Fibroblast of lung (primary cell): ENCODE results near the gene ROBO1. TPM values are rescaled to one million over a fixed set of nuclear protein-coding genes. Genes with fewer than 3 reads are reported as not detected.

Experiments
- DNase-seq, 2 donors: peaks; one replicate each; pipeline versions ENCODE4 v3.0.0 to v3.0.0-alpha.2; 2010; ENCODE audit warnings: low read depth in 2 of 2
- H2AFZ ChIP-seq: 2 replicates; pipeline ENCODE4 v1.5.1; 2012; ENCODE audit warnings: low read length, control low read depth, inconsistent platforms
- H3K27ac ChIP-seq: 2 replicates; pipeline ENCODE4 v1.5.1; 2011; ENCODE audit warnings: low read length, control low read depth; ENCODE audit not compliant: insufficient read depth
- H3K27me3 ChIP-seq: 2 replicates; pipeline ENCODE4 v1.5.1; 2011; ENCODE audit warnings: mild to moderate bottlenecking, low read length; ENCODE audit not compliant: control insufficient read depth, insufficient read depth
- H3K36me3 ChIP-seq: 2 replicates; pipeline ENCODE4 v1.5.1; 2011; ENCODE audit warnings: low read length; ENCODE audit not compliant: control insufficient read depth, insufficient read depth
- H3K4me1 ChIP-seq: 2 replicates; pipeline ENCODE4 v1.5.1; 2011; ENCODE audit warnings: low read length; ENCODE audit not compliant: control insufficient read depth, insufficient read depth; ENCODE audit errors: extremely low read depth
- H3K4me2 ChIP-seq: 2 replicates; pipeline ENCODE4 v1.5.1; 2011; ENCODE audit warnings: low read length, control low read depth; ENCODE audit not compliant: insufficient read depth; ENCODE audit errors: extremely low read depth
- H3K4me3 ChIP-seq, 4 experiments: fragments of 200-600 bp in 1 of 4; sonication (generic) in 1 of 4; replicated peaks in 1 of 4; 2 replicates each; pipeline ENCODE4 v1.5.1; 2011 to 2016; ENCODE audit warnings: low read length in 4 of 4, low read depth in 3 of 4, mild to moderate bottlenecking in 3 of 4, control low read depth in 2 of 4, inconsistent platforms in 1 of 4, mixed read lengths in 1 of 4; ENCODE audit not compliant: insufficient read depth in 1 of 4; ENCODE audit errors: control extremely low read depth in 1 of 4
- H3K79me2 ChIP-seq: 2 replicates; pipeline ENCODE4 v1.5.1; 2012; ENCODE audit warnings: mild to moderate bottlenecking, low read length, inconsistent platforms; ENCODE audit not compliant: control insufficient read depth, insufficient read depth
- H3K9ac ChIP-seq: 2 replicates; pipeline ENCODE4 v1.5.1; 2011; ENCODE audit warnings: mild to moderate bottlenecking, low read length, control low read depth; ENCODE audit not compliant: insufficient read depth
- H3K9me3 ChIP-seq: 2 replicates; pipeline ENCODE4 v1.5.1; 2012; ENCODE audit warnings: low read depth, low read length; ENCODE audit not compliant: control insufficient read depth, insufficient read depth
- H4K20me1 ChIP-seq: 2 replicates; pipeline ENCODE4 v1.5.1; 2011; ENCODE audit warnings: low read length; ENCODE audit not compliant: control insufficient read depth, insufficient read depth; ENCODE audit errors: extremely low read depth
- EZH2 ChIP-seq: IDR thresholded peaks from 2 replicates; pipeline ENCODE4 v1.5.1; 2012; ENCODE audit warnings: low read length, control low read depth, mild to moderate bottlenecking; ENCODE audit errors: missing control alignments
- polyA plus RNA-seq, 2 donors: library from polyadenylated mRNA; depleted of rRNA in 1 of 2; stranded (reverse) in 1 of 2; unstranded in 1 of 2; fragments of >200 nt; gene quantifications; 2 replicates each; pipeline ENCODE4 v1.2.1, GENCODE V29; 2011 to 2012; ENCODE audit warnings: missing spikeins in 1 of 2
- total RNA-seq: library from RNA; depleted of rRNA; stranded (reverse); fragments of >200 nt; gene quantifications from 2 replicates; pipeline ENCODE4 v1.2.1, GENCODE V29; 2014
- TF ChIP-seq, protein P1 (sequence below), 2 donors: IDR thresholded peaks in 1 of 2; conservative IDR thresholded peaks in 1 of 2; 1 replicate in 1 of 2; 2 replicates in 1 of 2; pipeline ENCODE4 v1.5.1; 2011 to 2012; ENCODE audit warnings: low read length in 2 of 2, control low read depth in 1 of 2, inconsistent platforms in 1 of 2, low read depth in 1 of 2, mild to moderate bottlenecking in 1 of 2

ROBO1 gene
- total and polyA plus RNA-seq, 2 donors (not counting 1 experiment from before 2014, with no cell fraction given) = 53.8 to 104 TPM

- no peak overlapping the region for H2AFZ ChIP-seq
- no peak overlapping the region for H3K4me2 ChIP-seq
- peaks cover 1% of the 10 kb centered on the region for H3K36me3 ChIP-seq
- no peaks in the 10 kb centered on the region for H3K27me3 ChIP-seq
- H3K9ac ChIP-seq = no peak overlapping the region
- H3K4me1 ChIP-seq = no peaks in the 10 kb centered on the region
- H4K20me1 ChIP-seq = no peaks in the 10 kb centered on the region
- no peak overlapping the region for H3K27ac ChIP-seq
- DNase-seq = peak in 1 of 2 donors; percentile 29
- no peak overlapping the region for H3K4me3 ChIP-seq
- TF ChIP-seq EZH2 = no peak
- TF ChIP-seq, protein P1, sequence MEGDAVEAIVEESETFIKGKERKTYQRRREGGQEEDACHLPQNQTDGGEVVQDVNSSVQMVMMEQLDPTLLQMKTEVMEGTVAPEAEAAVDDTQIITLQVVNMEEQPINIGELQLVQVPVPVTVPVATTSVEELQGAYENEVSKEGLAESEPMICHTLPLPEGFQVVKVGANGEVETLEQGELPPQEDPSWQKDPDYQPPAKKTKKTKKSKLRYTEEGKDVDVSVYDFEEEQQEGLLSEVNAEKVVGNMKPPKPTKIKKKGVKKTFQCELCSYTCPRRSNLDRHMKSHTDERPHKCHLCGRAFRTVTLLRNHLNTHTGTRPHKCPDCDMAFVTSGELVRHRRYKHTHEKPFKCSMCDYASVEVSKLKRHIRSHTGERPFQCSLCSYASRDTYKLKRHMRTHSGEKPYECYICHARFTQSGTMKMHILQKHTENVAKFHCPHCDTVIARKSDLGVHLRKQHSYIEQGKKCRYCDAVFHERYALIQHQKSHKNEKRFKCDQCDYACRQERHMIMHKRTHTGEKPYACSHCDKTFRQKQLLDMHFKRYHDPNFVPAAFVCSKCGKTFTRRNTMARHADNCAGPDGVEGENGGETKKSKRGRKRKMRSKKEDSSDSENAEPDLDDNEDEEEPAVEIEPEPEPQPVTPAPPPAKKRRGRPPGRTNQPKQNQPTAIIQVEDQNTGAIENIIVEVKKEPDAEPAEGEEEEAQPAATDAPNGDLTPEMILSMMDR (conservative IDR thresholded peaks at IDR 0.05 in 1 of 2, IDR thresholded peaks at IDR 0.05 in 1 of 2; ENCODE audit: low read depth in 1 of 2, low read length in 2 of 2) = no peak
- H3K79me2 ChIP-seq = no peaks in the 10 kb centered on the region
- no peaks in the 10 kb centered on the region for H3K9me3 ChIP-seq
These were observed 1101.9 kb downstream of the ROBO1 start for GRCh38 chr3:78665776-78666469.

DNA sequence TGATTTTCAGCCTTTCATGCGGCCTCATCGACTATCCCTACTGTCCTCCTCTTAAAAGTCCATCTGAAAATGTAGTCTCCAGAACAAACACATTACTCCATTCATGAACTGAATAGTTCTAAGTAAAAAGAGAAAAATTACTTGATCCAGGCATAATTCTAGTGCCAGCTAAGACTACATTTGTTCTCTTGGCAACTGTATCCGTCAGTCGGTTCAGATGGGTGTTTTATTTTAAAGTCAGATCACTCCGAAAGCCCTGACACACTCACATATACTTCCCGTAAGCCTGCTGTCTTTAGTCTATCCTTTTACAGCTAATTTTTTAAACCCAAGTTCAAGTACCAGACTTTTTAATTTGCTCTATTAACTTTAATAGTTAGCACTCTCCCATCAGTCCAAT, 1102.7 kb downstream of the ROBO1 start:
- Histone ChIP-seq H4K20me1 (no peaks in the 10 kb centered on the region), H3K9ac (no peak overlapping the region), H3K4me1 (no peaks in the 10 kb centered on the region), H2AFZ (no peak overlapping the region), H3K9me3 (no peaks in the 10 kb centered on the region), H3K79me2 (no peaks in the 10 kb centered on the region), H3K27me3 (no peaks in the 10 kb centered on the region), H3K27ac (no peak overlapping the region), H3K36me3 (peaks cover 1% of the 10 kb centered on the region), H3K4me2 (no peak overlapping the region), H3K4me3 (no peak overlapping the region)
- no peak for DNase-seq
- TF ChIP-seq, protein P1 (conservative IDR thresholded peaks at IDR 0.05 in 1 of 2, IDR thresholded peaks at IDR 0.05 in 1 of 2; ENCODE audit: low read depth in 1 of 2, low read length in 2 of 2) = no peak
- TF ChIP-seq EZH2 = no peak

DNA sequence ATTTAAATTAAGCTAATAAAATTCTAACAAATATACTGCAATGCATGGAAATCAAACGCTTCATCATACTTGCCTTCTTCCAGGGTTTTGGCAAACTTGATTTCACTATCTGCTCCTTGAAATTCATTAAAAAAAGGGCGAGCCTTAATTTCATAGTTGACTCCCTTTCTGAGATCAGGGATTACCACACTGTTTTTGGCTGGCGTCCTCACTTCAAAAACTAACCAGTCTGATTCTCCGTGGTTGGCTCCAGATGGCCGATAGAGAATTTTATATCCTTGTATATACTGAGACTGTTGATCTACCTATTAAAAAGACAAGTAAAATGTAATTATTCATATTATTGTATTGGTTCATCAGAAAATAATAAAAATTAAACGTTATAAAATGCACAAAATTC, 1106.8 kb downstream of the ROBO1 start:
- no peak for TF ChIP-seq EZH2
- TF ChIP-seq, protein P1 (conservative IDR thresholded peaks at IDR 0.05 in 1 of 2, IDR thresholded peaks at IDR 0.05 in 1 of 2; ENCODE audit: low read depth in 1 of 2, low read length in 2 of 2) = no peak
- Histone ChIP-seq H3K27me3 (no peaks in the 10 kb centered on the region), H3K4me2 (no peak overlapping the region), H3K27ac (no peak overlapping the region), H4K20me1 (no peaks in the 10 kb centered on the region), H3K9ac (no peak overlapping the region), H3K4me3 (no peak overlapping the region), H3K79me2 (no peaks in the 10 kb centered on the region), H3K36me3 (no peaks in the 10 kb centered on the region), H3K4me1 (no peaks in the 10 kb centered on the region), H3K9me3 (no peaks in the 10 kb centered on the region), H2AFZ (no peak overlapping the region)
- DNase-seq = peak in 1 of 2 donors; percentile 52
